Liver (tissue), 9 donors: ENCODE measurements around the gene TNS3. TPM values are rescaled to one million over a fixed set of nuclear protein-coding genes. Genes with fewer than 3 reads are reported as not detected.

ENCODE experiments used
- DNase-seq: peaks from one replicate; pipeline ENCODE4 v3.0.0-alpha.2; 2017; ENCODE audit warnings: low spot score
- H3K27ac ChIP-seq, 2 donors: one replicate each; pipeline ENCODE4 v1.7.0; 2013; ENCODE audit warnings: inconsistent platforms in 2 of 2, low read length in 2 of 2, control low read depth in 1 of 2, low read depth in 1 of 2, mild to moderate bottlenecking in 1 of 2
- H3K27me3 ChIP-seq, 4 donors: one replicate each; pipeline versions ENCODE4 v1.6.1 to v1.7.0; 2013; ENCODE audit warnings: low read length in 3 of 4, inconsistent platforms in 1 of 4, mild to moderate bottlenecking in 1 of 4, moderate library complexity in 1 of 4; ENCODE audit not compliant: control insufficient read depth in 4 of 4, insufficient read depth in 4 of 4
- H3K36me3 ChIP-seq, 4 donors: one replicate each; pipeline versions ENCODE4 v1.6.1 to v1.7.0; 2013; ENCODE audit warnings: low read length in 3 of 4, mild to moderate bottlenecking in 3 of 4, low read depth in 1 of 4, moderate library complexity in 1 of 4; ENCODE audit not compliant: control insufficient read depth in 4 of 4, insufficient read depth in 3 of 4
- H3K4me1 ChIP-seq, 4 donors: one replicate each; pipeline versions ENCODE4 v1.6.1 to v1.7.0; 2013; ENCODE audit warnings: low read length in 3 of 4, mild to moderate bottlenecking in 3 of 4, moderate library complexity in 1 of 4; ENCODE audit not compliant: control insufficient read depth in 4 of 4, insufficient read depth in 4 of 4
- H3K4me3 ChIP-seq, 3 donors: one replicate each; pipeline versions ENCODE4 v1.6.1 to v1.7.0; 2013; ENCODE audit warnings: low read length in 3 of 3, control low read depth in 1 of 3, low read depth in 1 of 3, mild to moderate bottlenecking in 1 of 3
- H3K9ac ChIP-seq, 2 donors: one replicate each; pipeline ENCODE4 v1.7.0; 2013; ENCODE audit warnings: low read length in 2 of 2, mild to moderate bottlenecking in 2 of 2, moderate library complexity in 2 of 2, control low read depth in 1 of 2, low read depth in 1 of 2
- H3K9me3 ChIP-seq, 4 donors: one replicate each; pipeline versions ENCODE4 v1.6.1 to v1.7.0; 2013; ENCODE audit warnings: low read length in 3 of 4; ENCODE audit not compliant: control insufficient read depth in 4 of 4
- EGR1 ChIP-seq, 2 donors: IDR thresholded peaks; 2 replicates each; pipeline ENCODE4 v1.6.1; 2016 to 2018; ENCODE audit warnings: antibody characterized with exemption in 2 of 2, low read depth in 2 of 2
- GABPA ChIP-seq, 2 donors: IDR thresholded peaks in 1 of 2; conservative IDR thresholded peaks in 1 of 2; 2 replicates each; pipeline ENCODE4 v1.6.1; 2016; ENCODE audit warnings: antibody characterized with exemption in 2 of 2, mild to moderate bottlenecking in 1 of 2, moderate library complexity in 1 of 2
- HNF4A ChIP-seq, 2 donors: conservative IDR thresholded peaks; 2 replicates each; pipeline ENCODE4 v1.6.1; 2016; ENCODE audit warnings: antibody characterized with exemption in 2 of 2, mild to moderate bottlenecking in 2 of 2
- HNF4G ChIP-seq: IDR thresholded peaks from 2 replicates; pipeline ENCODE4 v1.6.1; 2016; ENCODE audit warnings: antibody characterized with exemption
- JUND ChIP-seq, 2 donors: IDR thresholded peaks; 2 replicates each; pipeline ENCODE4 v1.6.1; 2016; ENCODE audit warnings: antibody characterized with exemption in 2 of 2
- NR2F2 ChIP-seq: IDR thresholded peaks from 2 replicates; pipeline ENCODE4 v1.6.1; 2016; ENCODE audit warnings: antibody characterized with exemption
- RAD21 ChIP-seq, 2 donors: IDR thresholded peaks; 2 replicates each; pipeline ENCODE4 v1.6.1; 2016; ENCODE audit warnings: antibody characterized with exemption in 2 of 2, mild to moderate bottlenecking in 2 of 2
- RXRA ChIP-seq, 2 donors: IDR thresholded peaks; 2 replicates each; pipeline ENCODE4 v1.6.1; 2017 to 2018; ENCODE audit warnings: antibody characterized with exemption in 2 of 2, mild to moderate bottlenecking in 1 of 2
- SP1 ChIP-seq: IDR thresholded peaks from 2 replicates; pipeline ENCODE4 v1.6.1; 2018; ENCODE audit warnings: antibody characterized with exemption, mild to moderate bottlenecking
- TAF1 ChIP-seq: conservative IDR thresholded peaks from 2 replicates; pipeline ENCODE4 v1.6.1; 2016; ENCODE audit warnings: antibody characterized with exemption, mild to moderate bottlenecking
- WGBS: extraction: QIAGEN DNeasy Blood & Tissue Kit; methylation state at CpG from one replicate; pipeline ENCODE4 v1.1.7; 2013; 5-methylcytosine and 5-hydroxymethylcytosine counted together
- polyA plus RNA-seq, 2 donors: library from polyadenylated mRNA; stranded (reverse) in 1 of 2; unstranded in 1 of 2; fragments of 200-250 nt in 1 of 2; fragments of >200 nt in 1 of 2; fragmentation: Nextera tagmentation in 1 of 2; extraction: Ambion mirVana in 1 of 2; gene quantifications; one replicate each; pipeline versions ENCODE4 v1.2.1 to v1.2.3, GENCODE V29; 2013 to 2015
- total RNA-seq, 2 donors: library from RNA; depleted of rRNA; stranded (reverse); fragments of >200 nt; gene quantifications; one replicate each; pipeline ENCODE4 v1.2.3, GENCODE V29; 2014
- TF ChIP-seq, protein P1 (sequence below): IDR thresholded peaks from 2 replicates; pipeline ENCODE4 v1.6.1; 2016; ENCODE audit warnings: antibody characterized with exemption, mild to moderate bottlenecking
- TF ChIP-seq, protein P2 (sequence below): IDR thresholded peaks from 2 replicates; pipeline ENCODE4 v1.6.1; 2016; ENCODE audit warnings: antibody characterized with exemption
- donor health status: healthy.
- donor health status: healthy.
- donor health status: healthy.
- donor health status: healthy.
- donor health status: healthy.

Gene TNS3
- total and polyA plus RNA-seq, 4 donors, result 16.8 to 100 (median 29.5) TPM

DNA sequence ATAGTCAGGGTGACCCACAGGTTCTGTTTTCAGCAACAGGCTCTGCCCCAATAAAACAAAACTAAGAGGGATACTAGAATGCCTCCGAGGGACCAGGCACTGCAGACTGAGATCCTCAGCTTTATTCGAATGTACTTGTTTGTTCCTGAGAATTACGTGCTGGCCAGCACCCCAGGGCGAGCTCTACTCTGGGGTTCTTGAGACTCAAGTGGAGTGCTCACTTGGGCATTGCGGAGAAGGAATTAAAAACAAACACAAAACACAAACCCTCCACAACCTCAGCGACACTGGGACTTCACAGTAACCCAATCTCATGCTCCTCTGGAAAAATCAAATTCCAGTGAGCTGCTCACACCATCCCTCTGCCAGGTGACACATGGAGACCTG, 250.7 kb downstream of the TNS3 start:
- Histone ChIP-seq H3K36me3 (peaks cover 1 to 50% (median 26%) of the 10 kb centered on the region in 4 donors), H3K9me3 (no peaks in the 10 kb centered on the region), H3K27me3 (no peaks in the 10 kb centered on the region), H3K4me3 (no peak overlapping the region), H3K27ac (no peak overlapping the region), H3K9ac (no peak overlapping the region), H3K4me1 (peaks cover 0 to 15% (median 7%) of the 10 kb centered on the region in 4 donors)
- 94% methylated on average over 6 of the region's 6 CpGs for WGBS
- TF ChIP-seq NR2F2 (no peak), RAD21 (IDR thresholded peaks at IDR 0.05) (no peak)
- peak; percentile 10 for DNase-seq

DNA sequence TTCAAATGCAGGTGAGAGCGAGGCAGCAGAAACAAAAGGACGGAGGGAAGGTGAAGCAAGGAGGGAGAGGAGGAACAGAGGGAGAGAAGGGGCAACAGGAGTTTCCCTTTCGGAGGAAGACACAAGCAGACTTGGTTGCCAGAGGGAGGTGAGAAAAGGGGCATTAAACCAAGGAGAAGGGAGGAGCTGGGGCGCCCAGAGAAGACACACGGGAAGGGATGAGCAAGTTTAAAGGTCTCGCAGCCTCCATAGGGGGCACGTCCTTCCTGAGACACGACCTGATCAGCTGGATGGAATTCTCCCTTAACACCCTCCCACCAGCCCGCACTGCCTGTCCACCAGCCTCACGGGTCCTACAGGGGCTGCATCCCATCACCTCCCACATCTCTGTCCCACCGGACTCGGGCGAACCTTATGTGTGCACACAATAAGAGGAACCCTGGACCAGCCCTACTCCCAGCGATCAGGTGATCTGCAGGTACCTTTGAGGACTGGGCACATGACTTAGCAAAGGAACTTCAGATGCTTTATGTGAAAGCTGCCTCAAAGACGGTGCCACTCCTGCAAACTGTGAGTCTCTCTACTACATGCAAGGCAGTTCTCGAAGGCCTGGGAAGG, 251.2 kb downstream of the TNS3 start:
- Histone ChIP-seq H3K9ac (no peak overlapping the region), H3K4me1 (peaks cover 0 to 15% (median 7%) of the 10 kb centered on the region in 4 donors), H3K27ac (no peak overlapping the region), H3K4me3 (no peak overlapping the region), H3K36me3 (peaks cover 1 to 47% (median 24%) of the 10 kb centered on the region in 4 donors), H3K9me3 (no peaks in the 10 kb centered on the region), H3K27me3 (no peaks in the 10 kb centered on the region)
- no peak for TF ChIP-seq GABPA (IDR thresholded peaks at IDR 0.05 in 1 of 2, conservative IDR thresholded peaks at IDR 0.05 in 1 of 2)
- TF ChIP-seq TAF1, result no peak
- TF ChIP-seq EGR1 (IDR thresholded peaks at IDR 0.05; ENCODE audit: low read depth in 2 of 2), result no peak
- TF ChIP-seq SP1, result no peak
- TF ChIP-seq, protein P1, sequence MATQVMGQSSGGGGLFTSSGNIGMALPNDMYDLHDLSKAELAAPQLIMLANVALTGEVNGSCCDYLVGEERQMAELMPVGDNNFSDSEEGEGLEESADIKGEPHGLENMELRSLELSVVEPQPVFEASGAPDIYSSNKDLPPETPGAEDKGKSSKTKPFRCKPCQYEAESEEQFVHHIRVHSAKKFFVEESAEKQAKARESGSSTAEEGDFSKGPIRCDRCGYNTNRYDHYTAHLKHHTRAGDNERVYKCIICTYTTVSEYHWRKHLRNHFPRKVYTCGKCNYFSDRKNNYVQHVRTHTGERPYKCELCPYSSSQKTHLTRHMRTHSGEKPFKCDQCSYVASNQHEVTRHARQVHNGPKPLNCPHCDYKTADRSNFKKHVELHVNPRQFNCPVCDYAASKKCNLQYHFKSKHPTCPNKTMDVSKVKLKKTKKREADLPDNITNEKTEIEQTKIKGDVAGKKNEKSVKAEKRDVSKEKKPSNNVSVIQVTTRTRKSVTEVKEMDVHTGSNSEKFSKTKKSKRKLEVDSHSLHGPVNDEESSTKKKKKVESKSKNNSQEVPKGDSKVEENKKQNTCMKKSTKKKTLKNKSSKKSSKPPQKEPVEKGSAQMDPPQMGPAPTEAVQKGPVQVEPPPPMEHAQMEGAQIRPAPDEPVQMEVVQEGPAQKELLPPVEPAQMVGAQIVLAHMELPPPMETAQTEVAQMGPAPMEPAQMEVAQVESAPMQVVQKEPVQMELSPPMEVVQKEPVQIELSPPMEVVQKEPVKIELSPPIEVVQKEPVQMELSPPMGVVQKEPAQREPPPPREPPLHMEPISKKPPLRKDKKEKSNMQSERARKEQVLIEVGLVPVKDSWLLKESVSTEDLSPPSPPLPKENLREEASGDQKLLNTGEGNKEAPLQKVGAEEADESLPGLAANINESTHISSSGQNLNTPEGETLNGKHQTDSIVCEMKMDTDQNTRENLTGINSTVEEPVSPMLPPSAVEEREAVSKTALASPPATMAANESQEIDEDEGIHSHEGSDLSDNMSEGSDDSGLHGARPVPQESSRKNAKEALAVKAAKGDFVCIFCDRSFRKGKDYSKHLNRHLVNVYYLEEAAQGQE, result no peak
- TF ChIP-seq HNF4G, result no peak
- TF ChIP-seq JUND (IDR thresholded peaks at IDR 0.05), result no peak
- TF ChIP-seq, protein P2, sequence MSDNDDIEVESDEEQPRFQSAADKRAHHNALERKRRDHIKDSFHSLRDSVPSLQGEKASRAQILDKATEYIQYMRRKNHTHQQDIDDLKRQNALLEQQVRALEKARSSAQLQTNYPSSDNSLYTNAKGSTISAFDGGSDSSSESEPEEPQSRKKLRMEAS, result no peak
- no peak for TF ChIP-seq NR2F2
- TF ChIP-seq RAD21 (IDR thresholded peaks at IDR 0.05), result no peak
- DNase-seq, result no peak
- 94% methylated on average over 16 of the region's 16 CpGs for WGBS

DNA sequence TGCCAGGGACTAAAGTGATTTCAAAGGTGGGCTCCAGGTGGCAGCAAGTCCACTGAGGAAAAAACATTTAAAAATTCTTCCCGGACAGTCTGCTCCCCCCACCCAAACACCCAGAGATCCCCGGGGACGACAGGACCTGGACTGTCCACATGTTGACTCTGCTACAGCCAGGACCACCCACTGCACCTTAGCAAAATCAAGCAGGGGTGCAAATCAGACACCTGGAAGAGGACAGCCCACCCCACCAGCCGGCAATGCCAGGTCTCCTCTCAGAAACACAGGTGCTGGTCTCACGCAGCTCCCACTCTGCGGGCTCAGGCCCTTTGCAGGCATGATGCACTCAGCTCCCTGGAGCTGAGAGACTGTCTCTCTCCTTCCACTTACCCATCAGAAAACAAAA, 251.9 kb downstream of the TNS3 start:
- Histone ChIP-seq H3K9ac (no peak overlapping the region), H3K27me3 (no peaks in the 10 kb centered on the region), H3K4me1 (peaks cover 0 to 18% (median 7%) of the 10 kb centered on the region in 4 donors), H3K36me3 (peaks cover under 1 to 46% (median 24%) of the 10 kb centered on the region in 4 donors), H3K4me3 (no peak overlapping the region), H3K27ac (no peak overlapping the region), H3K9me3 (no peaks in the 10 kb centered on the region)
- no peak for DNase-seq
- no peak for TF ChIP-seq RXRA (IDR thresholded peaks at IDR 0.05)
- no peak for TF ChIP-seq RAD21 (IDR thresholded peaks at IDR 0.05)
- TF ChIP-seq, protein P1, result no peak
- no peak for TF ChIP-seq SP1
- no peak for TF ChIP-seq HNF4A (conservative IDR thresholded peaks at IDR 0.05)
- 81% methylated on average over 6 of the region's 6 CpGs for WGBS
